ENCODE data around the gene C17orf113.

C17orf113 gene

GRCh38 chr17:42041619-42042018, 8.8 kb downstream of the C17orf113 start:
- DNase-seq, result no peak

GRCh38 chr17:42040818-42041217, 9.6 kb downstream of the C17orf113 start:
- DNase-seq, result no peak

GRCh38 chr17:42039794-42040763, 10.3 kb downstream of the C17orf113 start:
- no peak for DNase-seq

- DNase-seq, result no peak
Measured at GRCh38 chr17:42038221-42038973, 12.0 kb downstream of the C17orf113 start.

GRCh38 chr17:42034059-42034458, 16.3 kb downstream of the C17orf113 start:
- DNase-seq, result peak; percentile 65

GRCh38 chr17:42031584-42031983, 18.8 kb downstream of the C17orf113 start:
- no peak for DNase-seq

- DNase-seq, result no peak
Measured at GRCh38 chr17:42028791-42029127, 21.6 kb downstream of the C17orf113 start.

- peak; percentile 69 for DNase-seq
Measured at GRCh38 chr17:42027961-42028790, 22.2 kb downstream of the C17orf113 start.

- no peak for DNase-seq
Measured at GRCh38 chr17:42027590-42027889, 22.9 kb downstream of the C17orf113 start.

- peak; percentile 31 for DNase-seq
Measured at GRCh38 chr17:42026857-42027589, 23.4 kb downstream of the C17orf113 start.

GRCh38 chr17:42025936-42026335, 24.5 kb downstream of the C17orf113 start:
- no peak for DNase-seq

GRCh38 chr17:42025191-42025579, 25.2 kb downstream of the C17orf113 start:
- no peak for DNase-seq

GRCh38 chr17:42023524-42024349, 26.7 kb downstream of the C17orf113 start:
- no peak for DNase-seq

- DNase-seq, result peak; percentile 73
Measured at GRCh38 chr17:42020845-42021244, 29.6 kb downstream of the C17orf113 start.

GRCh38 chr17:42019509-42020404, 30.6 kb downstream of the C17orf113 start, which contains the start of gene NKIRAS2:
TSS of gene NKIRAS2 (plus strand) at chr17:42020090. CDS start at chr17:42021578, 1,488 bp downstream.
- DNase-seq, result peak; percentile 96

GRCh38 chr17:42018988-42019387, 31.4 kb downstream of the C17orf113 start:
- no peak for DNase-seq

- DNase-seq, result peak; percentile 70
Measured at GRCh38 chr17:42018339-42018738, 32.1 kb downstream of the C17orf113 start.

GRCh38 chr17:42017866-42018200, 32.6 kb downstream of the C17orf113 start:
- DNase-seq, result peak; percentile 90

GRCh38 chr17:42016941-42017865, 33.2 kb downstream of the C17orf113 start, which contains the start of gene DNAJC7:
TSS of gene DNAJC7 (minus strand) at chr17:42017439. CDS start at chr17:42017416, 23 bp downstream.
- DNase-seq, result peak; percentile 98
